ENCODE measurements around the gene TSPAN33. TPM values are rescaled to one million over a fixed set of nuclear protein-coding genes. Genes with fewer than 3 reads are reported as not detected.

Gene TSPAN33
- total RNA-seq, 1 donor from 2014 or later = 1.3 TPM

GRCh38 chr7:129202058-129202777 is 57.7 kb downstream of the TSPAN33 start:
- TF ChIP-seq, protein P1, sequence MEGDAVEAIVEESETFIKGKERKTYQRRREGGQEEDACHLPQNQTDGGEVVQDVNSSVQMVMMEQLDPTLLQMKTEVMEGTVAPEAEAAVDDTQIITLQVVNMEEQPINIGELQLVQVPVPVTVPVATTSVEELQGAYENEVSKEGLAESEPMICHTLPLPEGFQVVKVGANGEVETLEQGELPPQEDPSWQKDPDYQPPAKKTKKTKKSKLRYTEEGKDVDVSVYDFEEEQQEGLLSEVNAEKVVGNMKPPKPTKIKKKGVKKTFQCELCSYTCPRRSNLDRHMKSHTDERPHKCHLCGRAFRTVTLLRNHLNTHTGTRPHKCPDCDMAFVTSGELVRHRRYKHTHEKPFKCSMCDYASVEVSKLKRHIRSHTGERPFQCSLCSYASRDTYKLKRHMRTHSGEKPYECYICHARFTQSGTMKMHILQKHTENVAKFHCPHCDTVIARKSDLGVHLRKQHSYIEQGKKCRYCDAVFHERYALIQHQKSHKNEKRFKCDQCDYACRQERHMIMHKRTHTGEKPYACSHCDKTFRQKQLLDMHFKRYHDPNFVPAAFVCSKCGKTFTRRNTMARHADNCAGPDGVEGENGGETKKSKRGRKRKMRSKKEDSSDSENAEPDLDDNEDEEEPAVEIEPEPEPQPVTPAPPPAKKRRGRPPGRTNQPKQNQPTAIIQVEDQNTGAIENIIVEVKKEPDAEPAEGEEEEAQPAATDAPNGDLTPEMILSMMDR (IDR thresholded peaks at IDR 0.05; ENCODE audit: insufficient read depth, low read length, severe bottlenecking) = no peak
- DNase-seq (ENCODE audit: low read depth) (no peak), FAIRE-seq (no peak)
- Histone ChIP-seq H3K36me3 (ENCODE audit: control insufficient read depth, insufficient read depth, low read length) (no peaks in the 10 kb centered on the region), H3K4me3 (ENCODE audit: low read depth, low read length) (no peak overlapping the region), H3K27me3 (ENCODE audit: control insufficient read depth, insufficient read depth, low read length) (no peaks in the 10 kb centered on the region)

- FAIRE-seq (no peak), DNase-seq (ENCODE audit: low read depth) (no peak)
- TF ChIP-seq, protein P1 (IDR thresholded peaks at IDR 0.05; ENCODE audit: insufficient read depth, low read length, severe bottlenecking) = no peak
- H3K27me3 ChIP-seq (ENCODE audit: control insufficient read depth, insufficient read depth, low read length) = no peaks in the 10 kb centered on the region
- no peaks in the 10 kb centered on the region for H3K36me3 ChIP-seq (ENCODE audit: control insufficient read depth, insufficient read depth, low read length)
- no peak overlapping the region for H3K4me3 ChIP-seq (ENCODE audit: low read depth, low read length)
Measured at GRCh38 chr7:129203050-129203741, 58.7 kb downstream of the TSPAN33 start.

DNA sequence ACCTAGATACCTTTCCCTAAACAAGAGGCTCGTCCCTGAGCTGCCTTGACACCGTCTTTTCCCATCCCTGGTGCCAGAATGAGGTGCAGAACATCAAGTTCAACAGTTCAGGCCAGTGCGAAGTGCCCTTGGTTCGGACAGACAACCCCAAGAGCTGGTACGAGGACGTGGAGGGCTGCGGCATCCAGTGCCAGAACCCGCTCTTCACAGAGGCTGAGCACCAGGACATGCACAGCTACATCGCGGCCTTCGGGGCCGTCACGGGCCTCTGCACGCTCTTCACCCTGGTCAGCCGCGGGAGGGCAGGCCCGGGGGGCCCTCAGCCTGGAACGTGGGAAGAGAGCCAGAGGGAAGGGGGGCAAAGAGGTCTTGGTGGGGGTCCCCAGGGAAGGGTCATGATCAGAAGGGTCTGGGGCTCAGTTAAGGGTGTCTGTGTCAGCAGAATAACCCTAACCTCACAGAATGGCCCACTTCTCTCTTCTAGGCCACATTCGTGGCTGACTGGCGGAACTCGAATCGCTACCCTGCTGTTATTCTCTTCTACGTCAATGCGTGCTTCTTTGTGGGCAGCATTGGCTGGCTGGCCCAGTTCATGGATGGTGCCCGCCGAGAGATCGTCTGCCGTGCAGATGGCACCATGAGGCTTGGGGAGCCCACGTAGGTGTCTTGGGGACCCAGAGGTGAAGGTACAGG is 60.8 kb downstream of the TSPAN33 start:
- FAIRE-seq = no peak
- DNase-seq (ENCODE audit: low read depth) = no peak
- TF ChIP-seq, protein P1 (IDR thresholded peaks at IDR 0.05; ENCODE audit: insufficient read depth, low read length, severe bottlenecking) = no peak
- Histone ChIP-seq H3K36me3 (ENCODE audit: control insufficient read depth, insufficient read depth, low read length) (no peaks in the 10 kb centered on the region), H3K27me3 (ENCODE audit: control insufficient read depth, insufficient read depth, low read length) (no peaks in the 10 kb centered on the region), H3K4me3 (ENCODE audit: low read depth, low read length) (no peak overlapping the region)

DNA sequence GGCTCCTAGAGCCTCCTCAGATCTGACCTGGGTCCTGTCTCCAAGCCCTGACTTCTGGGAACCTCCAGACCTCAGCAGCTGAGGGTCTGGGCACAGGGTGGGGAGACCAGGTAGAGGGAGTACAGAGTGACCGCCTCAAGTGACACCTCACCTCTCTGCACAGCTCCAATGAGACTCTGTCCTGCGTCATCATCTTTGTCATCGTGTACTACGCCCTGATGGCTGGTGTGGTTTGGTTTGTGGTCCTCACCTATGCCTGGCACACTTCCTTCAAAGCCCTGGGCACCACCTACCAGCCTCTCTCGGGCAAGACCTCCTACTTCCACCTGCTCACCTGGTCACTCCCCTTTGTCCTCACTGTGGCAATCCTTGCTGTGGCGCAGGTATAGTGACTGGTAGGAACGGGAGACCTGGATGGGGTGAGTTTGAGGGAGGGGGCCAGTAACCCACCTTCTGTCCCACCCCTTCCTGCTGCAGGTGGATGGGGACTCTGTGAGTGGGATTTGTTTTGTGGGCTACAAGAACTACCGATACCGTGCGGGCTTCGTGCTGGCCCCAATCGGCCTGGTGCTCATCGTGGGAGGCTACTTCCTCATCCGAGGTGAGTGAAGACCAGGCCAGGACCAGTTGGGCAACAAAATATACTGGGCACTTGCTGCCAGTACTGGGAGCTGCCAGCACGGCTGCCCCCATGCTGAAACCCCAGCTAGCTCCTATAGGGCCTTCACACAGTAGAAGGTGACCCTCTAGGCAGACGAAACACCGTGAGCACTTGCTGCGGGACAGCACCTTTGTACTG is 61.7 kb downstream of the TSPAN33 start:
- H3K27me3 ChIP-seq (ENCODE audit: control insufficient read depth, insufficient read depth, low read length) = no peaks in the 10 kb centered on the region
- TF ChIP-seq, protein P1 (IDR thresholded peaks at IDR 0.05; ENCODE audit: insufficient read depth, low read length, severe bottlenecking) = no peak
- no peak overlapping the region for H3K4me3 ChIP-seq (ENCODE audit: low read depth, low read length)
- FAIRE-seq (no peak), DNase-seq (ENCODE audit: low read depth) (no peak)
- no peaks in the 10 kb centered on the region for H3K36me3 ChIP-seq (ENCODE audit: control insufficient read depth, insufficient read depth, low read length)

DNA sequence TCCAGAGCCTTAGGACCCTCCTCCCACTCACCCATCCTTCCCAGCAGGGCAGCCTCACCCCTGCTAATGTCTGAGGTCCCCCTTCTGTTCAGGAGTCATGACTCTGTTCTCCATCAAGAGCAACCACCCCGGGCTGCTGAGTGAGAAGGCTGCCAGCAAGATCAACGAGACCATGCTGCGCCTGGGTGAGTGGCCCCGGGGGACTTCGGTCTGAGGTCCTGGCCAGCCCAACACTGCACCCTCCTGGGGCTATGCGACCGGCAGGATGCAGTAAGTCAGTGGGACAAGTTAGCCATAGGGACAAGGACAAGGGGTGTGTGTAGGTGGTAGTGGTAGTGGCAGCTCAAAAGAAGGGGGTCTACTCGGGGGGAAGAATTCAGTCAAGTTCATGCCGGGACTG is 64.2 kb downstream of the TSPAN33 start:
- Histone ChIP-seq H3K4me3 (ENCODE audit: low read depth, low read length) (no peak overlapping the region), H3K36me3 (ENCODE audit: control insufficient read depth, insufficient read depth, low read length) (peaks cover 2% of the 10 kb centered on the region), H3K27me3 (ENCODE audit: control insufficient read depth, insufficient read depth, low read length) (no peaks in the 10 kb centered on the region)
- FAIRE-seq = no peak
- no peak for DNase-seq (ENCODE audit: low read depth)
- TF ChIP-seq, protein P1 (IDR thresholded peaks at IDR 0.05; ENCODE audit: insufficient read depth, low read length, severe bottlenecking) = no peak

Measured in bronchial epithelial cell (primary cell).